ENCODE results near the gene DRAM2. TPM values are rescaled to one million over a fixed set of nuclear protein-coding genes. Genes with fewer than 3 reads are reported as not detected.

Gene DRAM2
- total and polyA plus RNA-seq, 2 donors (not counting 1 experiment from before 2014, with no cell fraction given): 75.8 to 107 TPM

DNA sequence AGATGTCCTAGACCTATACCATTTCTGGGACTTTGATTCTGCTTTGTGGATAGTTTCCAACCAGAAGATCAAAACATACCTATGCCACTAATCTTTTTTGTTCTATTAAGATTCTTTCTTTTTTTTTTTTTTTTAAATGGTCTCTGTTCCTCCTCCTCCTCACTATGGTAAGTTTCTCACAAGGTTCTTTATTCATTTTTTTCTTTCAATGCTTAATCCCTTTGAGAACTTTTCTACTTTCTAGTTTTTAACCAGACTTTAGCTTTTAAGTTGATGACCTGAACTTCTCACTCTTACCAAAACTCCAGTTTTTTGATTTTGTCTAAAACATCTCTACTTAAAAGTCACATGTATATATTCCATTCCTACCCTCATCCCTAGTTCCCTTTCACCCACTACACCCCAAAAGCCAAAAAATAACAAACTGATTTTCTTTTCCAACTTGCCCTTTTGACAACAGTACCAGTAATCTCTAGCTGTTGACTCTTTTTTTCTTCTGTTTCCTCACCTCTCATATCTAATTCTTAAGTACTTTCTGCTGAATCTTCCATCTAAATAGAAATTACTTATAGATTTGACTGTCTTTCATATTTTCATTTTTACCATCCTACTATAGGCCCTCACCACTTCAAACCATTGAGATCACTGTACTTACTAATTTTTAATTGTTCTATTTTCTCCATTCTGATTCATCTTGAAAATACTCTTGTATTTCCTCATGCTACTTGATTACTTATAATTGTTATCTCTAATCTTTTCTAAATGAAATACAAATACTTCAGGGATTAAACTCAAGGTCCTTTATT is 6.3 kb upstream of the DRAM2 start:
- no peak for DNase-seq (ENCODE audit: low read depth in 2 of 2)
- no peak overlapping the region for H3K4me3 ChIP-seq (replicated peaks in 1 of 4; ENCODE audit: control extremely low read depth in 1 of 4, insufficient read depth in 1 of 4, low read depth in 3 of 4, low read length in 4 of 4)

DNA sequence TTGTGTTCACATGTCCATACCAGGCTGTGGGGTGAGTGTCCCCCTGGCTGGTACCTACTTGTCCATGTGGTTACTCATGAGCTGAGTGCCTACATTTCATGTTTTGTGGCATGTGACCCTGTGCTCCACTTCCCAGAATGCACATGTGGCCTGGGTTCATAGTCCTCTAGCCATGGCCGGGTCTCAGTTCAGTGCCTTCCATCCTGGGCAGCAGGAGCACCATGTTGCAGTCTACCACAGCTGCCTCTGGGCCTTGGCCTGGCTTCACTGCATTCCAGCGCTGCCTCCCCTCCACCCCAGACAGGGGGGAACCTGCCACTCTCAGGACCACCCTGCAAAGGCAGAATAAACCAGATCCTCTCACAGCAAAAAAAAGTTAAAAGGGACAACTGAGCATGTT is 5.6 kb upstream of the DRAM2 start:
- Histone ChIP-seq H3K4me3 (replicated peaks in 1 of 4; ENCODE audit: control extremely low read depth in 1 of 4, insufficient read depth in 1 of 4, low read depth in 3 of 4, low read length in 4 of 4) (no peak overlapping the region), H3K79me2 (ENCODE audit: control insufficient read depth, insufficient read depth, low read length) (peaks cover 55% of the 10 kb centered on the region), H2AFZ (ENCODE audit: low read length) (no peak overlapping the region), H3K9me3 (ENCODE audit: control insufficient read depth, insufficient read depth, low read depth, low read length) (no peaks in the 10 kb centered on the region), H3K4me1 (ENCODE audit: control insufficient read depth, extremely low read depth, insufficient read depth, low read length) (no peaks in the 10 kb centered on the region), H3K36me3 (ENCODE audit: control insufficient read depth, insufficient read depth, low read length) (peaks cover 4% of the 10 kb centered on the region), H4K20me1 (ENCODE audit: control insufficient read depth, extremely low read depth, insufficient read depth, low read length) (no peaks in the 10 kb centered on the region), H3K9ac (ENCODE audit: insufficient read depth, low read length) (no peak overlapping the region), H3K4me2 (ENCODE audit: extremely low read depth, insufficient read depth, low read length) (no peak overlapping the region), H3K27me3 (ENCODE audit: control insufficient read depth, insufficient read depth, low read length) (no peaks in the 10 kb centered on the region), H3K27ac (ENCODE audit: insufficient read depth, low read length) (no peak overlapping the region)
- DNase-seq (ENCODE audit: low read depth in 2 of 2): no peak
- TF ChIP-seq, protein P1, sequence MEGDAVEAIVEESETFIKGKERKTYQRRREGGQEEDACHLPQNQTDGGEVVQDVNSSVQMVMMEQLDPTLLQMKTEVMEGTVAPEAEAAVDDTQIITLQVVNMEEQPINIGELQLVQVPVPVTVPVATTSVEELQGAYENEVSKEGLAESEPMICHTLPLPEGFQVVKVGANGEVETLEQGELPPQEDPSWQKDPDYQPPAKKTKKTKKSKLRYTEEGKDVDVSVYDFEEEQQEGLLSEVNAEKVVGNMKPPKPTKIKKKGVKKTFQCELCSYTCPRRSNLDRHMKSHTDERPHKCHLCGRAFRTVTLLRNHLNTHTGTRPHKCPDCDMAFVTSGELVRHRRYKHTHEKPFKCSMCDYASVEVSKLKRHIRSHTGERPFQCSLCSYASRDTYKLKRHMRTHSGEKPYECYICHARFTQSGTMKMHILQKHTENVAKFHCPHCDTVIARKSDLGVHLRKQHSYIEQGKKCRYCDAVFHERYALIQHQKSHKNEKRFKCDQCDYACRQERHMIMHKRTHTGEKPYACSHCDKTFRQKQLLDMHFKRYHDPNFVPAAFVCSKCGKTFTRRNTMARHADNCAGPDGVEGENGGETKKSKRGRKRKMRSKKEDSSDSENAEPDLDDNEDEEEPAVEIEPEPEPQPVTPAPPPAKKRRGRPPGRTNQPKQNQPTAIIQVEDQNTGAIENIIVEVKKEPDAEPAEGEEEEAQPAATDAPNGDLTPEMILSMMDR (conservative IDR thresholded peaks at IDR 0.05 in 1 of 2, IDR thresholded peaks at IDR 0.05 in 1 of 2; ENCODE audit: low read depth in 1 of 2, low read length in 2 of 2): no peak
- no peak for TF ChIP-seq EZH2 (IDR thresholded peaks at IDR 0.05; ENCODE audit: low read length, missing control alignments)

More for the DNA sequence above, 6.3 kb upstream of the DRAM2 start:
- Histone ChIP-seq H3K27ac (ENCODE audit: insufficient read depth, low read length) (no peak overlapping the region), H3K79me2 (ENCODE audit: control insufficient read depth, insufficient read depth, low read length) (peaks cover 49% of the 10 kb centered on the region), H3K9ac (ENCODE audit: insufficient read depth, low read length) (no peak overlapping the region), H3K36me3 (ENCODE audit: control insufficient read depth, insufficient read depth, low read length) (peaks cover 4% of the 10 kb centered on the region), H3K27me3 (ENCODE audit: control insufficient read depth, insufficient read depth, low read length) (no peaks in the 10 kb centered on the region), H3K4me1 (ENCODE audit: control insufficient read depth, extremely low read depth, insufficient read depth, low read length) (no peaks in the 10 kb centered on the region), H2AFZ (ENCODE audit: low read length) (no peak overlapping the region), H4K20me1 (ENCODE audit: control insufficient read depth, extremely low read depth, insufficient read depth, low read length) (no peaks in the 10 kb centered on the region), H3K9me3 (ENCODE audit: control insufficient read depth, insufficient read depth, low read depth, low read length) (no peaks in the 10 kb centered on the region), H3K4me2 (ENCODE audit: extremely low read depth, insufficient read depth, low read length) (no peak overlapping the region)
- no peak for TF ChIP-seq EZH2 (IDR thresholded peaks at IDR 0.05; ENCODE audit: low read length, missing control alignments)
- TF ChIP-seq, protein P1 (conservative IDR thresholded peaks at IDR 0.05 in 1 of 2, IDR thresholded peaks at IDR 0.05 in 1 of 2; ENCODE audit: low read depth in 1 of 2, low read length in 2 of 2): no peak

DNA sequence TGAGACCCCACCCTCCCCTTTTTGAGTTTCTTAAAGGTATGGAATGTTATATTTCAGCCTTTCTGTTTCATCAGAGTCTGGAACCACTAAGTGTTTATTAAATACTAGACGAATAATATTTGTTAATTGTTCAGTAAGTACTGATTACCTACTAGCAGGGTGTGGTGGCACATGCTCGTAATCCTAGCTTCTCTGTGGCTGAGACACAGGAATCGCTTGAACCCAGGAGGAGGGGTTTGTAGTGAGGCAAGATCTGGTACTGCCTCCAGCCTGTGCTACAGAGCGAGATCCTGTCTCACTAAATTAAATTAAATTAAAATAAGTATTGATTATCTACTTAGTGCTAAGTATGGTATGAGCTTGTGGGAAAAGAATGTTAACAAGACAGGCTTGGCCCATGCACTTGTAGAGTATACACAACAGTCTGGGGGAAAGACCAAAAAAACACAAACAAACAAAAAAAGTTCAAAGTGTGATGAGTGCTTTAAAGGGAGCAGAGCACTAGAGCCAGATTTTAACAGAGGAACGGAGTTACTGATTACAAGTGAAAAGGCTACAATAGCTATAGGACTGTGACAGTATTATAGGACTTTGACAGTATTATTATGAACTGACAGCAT is 2.6 kb upstream of the DRAM2 start:
- H3K27me3 ChIP-seq (ENCODE audit: control insufficient read depth, insufficient read depth, low read length): no peaks in the 10 kb centered on the region
- H3K36me3 ChIP-seq (ENCODE audit: control insufficient read depth, insufficient read depth, low read length): peaks cover 4% of the 10 kb centered on the region
- H3K4me3 ChIP-seq (replicated peaks in 1 of 4; ENCODE audit: control extremely low read depth in 1 of 4, insufficient read depth in 1 of 4, low read depth in 3 of 4, low read length in 4 of 4): peak overlapping the region in 1 of 4 experiments; percentile 97
- peaks cover 65% of the 10 kb centered on the region for H3K79me2 ChIP-seq (ENCODE audit: control insufficient read depth, insufficient read depth, low read length)
- H2AFZ ChIP-seq (ENCODE audit: low read length): no peak overlapping the region
- H3K4me2 ChIP-seq (ENCODE audit: extremely low read depth, insufficient read depth, low read length): peak overlapping the region; percentile 76
- no peaks in the 10 kb centered on the region for H3K4me1 ChIP-seq (ENCODE audit: control insufficient read depth, extremely low read depth, insufficient read depth, low read length)
- no peaks in the 10 kb centered on the region for H3K9me3 ChIP-seq (ENCODE audit: control insufficient read depth, insufficient read depth, low read depth, low read length)
- no peaks in the 10 kb centered on the region for H4K20me1 ChIP-seq (ENCODE audit: control insufficient read depth, extremely low read depth, insufficient read depth, low read length)
- DNase-seq (ENCODE audit: low read depth in 2 of 2): no peak
- no peak overlapping the region for H3K9ac ChIP-seq (ENCODE audit: insufficient read depth, low read length)
- no peak overlapping the region for H3K27ac ChIP-seq (ENCODE audit: insufficient read depth, low read length)
- TF ChIP-seq EZH2 (IDR thresholded peaks at IDR 0.05; ENCODE audit: low read length, missing control alignments): no peak
- TF ChIP-seq, protein P1 (conservative IDR thresholded peaks at IDR 0.05 in 1 of 2, IDR thresholded peaks at IDR 0.05 in 1 of 2; ENCODE audit: low read depth in 1 of 2, low read length in 2 of 2): no peak

Data from fibroblast of lung (primary cell).